ENCODE results near the gene CELF4.

DNA sequence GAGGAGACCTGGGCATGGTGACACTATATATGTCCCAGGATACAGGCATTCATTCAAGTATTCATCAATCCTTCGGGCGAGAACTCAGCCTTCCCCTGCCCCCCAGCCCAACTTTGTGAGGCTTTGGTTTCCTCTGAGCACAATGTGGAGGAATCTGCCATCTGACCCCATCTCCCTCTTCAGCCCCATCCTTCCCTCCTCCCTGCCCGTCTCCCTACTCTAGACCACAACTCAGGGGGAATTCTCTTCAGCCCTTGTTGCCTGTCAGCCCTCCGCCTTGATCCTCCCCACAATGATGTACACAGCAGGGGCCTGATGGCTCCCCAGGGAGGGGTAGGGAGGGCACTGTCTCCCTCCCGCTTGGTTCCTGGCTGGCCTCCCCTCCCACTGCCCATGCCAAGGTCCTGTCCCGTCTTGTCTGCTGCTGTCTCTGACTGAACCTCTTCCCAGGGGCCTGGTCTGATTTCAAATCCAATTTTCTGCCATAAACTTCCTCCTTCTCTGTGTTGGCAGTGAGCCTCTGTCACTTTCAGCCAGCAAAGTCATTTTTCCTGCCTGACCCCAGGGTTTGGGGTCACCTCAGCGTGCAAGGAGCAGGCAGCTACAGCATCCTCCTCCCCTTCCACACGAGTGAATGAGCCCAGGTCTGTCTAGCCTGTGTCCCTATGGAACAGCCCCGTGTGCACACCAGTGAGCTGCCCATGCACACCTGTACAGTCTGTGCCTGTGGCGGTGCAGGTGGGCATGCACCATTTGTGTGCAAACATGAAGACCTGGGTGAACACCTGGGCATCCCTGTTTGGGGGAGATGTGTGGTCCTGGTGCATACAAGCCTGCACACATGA lies 197.3 kb downstream of the CELF4 start:
- no peak for TF ChIP-seq POLR2A (IDR thresholded peaks at IDR 0.05; ENCODE audit: low read depth, low read length)
- TF ChIP-seq POLR2AphosphoS5 (IDR thresholded peaks at IDR 0.05; ENCODE audit: insufficient read depth, low read depth, low read length) = no peak
- TF ChIP-seq, protein P1, sequence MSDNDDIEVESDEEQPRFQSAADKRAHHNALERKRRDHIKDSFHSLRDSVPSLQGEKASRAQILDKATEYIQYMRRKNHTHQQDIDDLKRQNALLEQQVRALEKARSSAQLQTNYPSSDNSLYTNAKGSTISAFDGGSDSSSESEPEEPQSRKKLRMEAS (IDR thresholded peaks at IDR 0.05; ENCODE audit: insufficient read depth, insufficient read length) = no peak
- TF ChIP-seq, protein P2, sequence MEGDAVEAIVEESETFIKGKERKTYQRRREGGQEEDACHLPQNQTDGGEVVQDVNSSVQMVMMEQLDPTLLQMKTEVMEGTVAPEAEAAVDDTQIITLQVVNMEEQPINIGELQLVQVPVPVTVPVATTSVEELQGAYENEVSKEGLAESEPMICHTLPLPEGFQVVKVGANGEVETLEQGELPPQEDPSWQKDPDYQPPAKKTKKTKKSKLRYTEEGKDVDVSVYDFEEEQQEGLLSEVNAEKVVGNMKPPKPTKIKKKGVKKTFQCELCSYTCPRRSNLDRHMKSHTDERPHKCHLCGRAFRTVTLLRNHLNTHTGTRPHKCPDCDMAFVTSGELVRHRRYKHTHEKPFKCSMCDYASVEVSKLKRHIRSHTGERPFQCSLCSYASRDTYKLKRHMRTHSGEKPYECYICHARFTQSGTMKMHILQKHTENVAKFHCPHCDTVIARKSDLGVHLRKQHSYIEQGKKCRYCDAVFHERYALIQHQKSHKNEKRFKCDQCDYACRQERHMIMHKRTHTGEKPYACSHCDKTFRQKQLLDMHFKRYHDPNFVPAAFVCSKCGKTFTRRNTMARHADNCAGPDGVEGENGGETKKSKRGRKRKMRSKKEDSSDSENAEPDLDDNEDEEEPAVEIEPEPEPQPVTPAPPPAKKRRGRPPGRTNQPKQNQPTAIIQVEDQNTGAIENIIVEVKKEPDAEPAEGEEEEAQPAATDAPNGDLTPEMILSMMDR (IDR thresholded peaks at IDR 0.05; ENCODE audit: extremely low read depth in 1 of 2, insufficient read depth in 1 of 2, low read depth in 1 of 2, low read length in 2 of 2) = no peak
